AG10803 (cell line): ENCODE measurements around the gene HYOU1.

Experiments used
- DNase-seq: peaks from one replicate; pipeline ENCODE4 v3.0.0; 2010; ENCODE audit warnings: low read depth
- H3K4me3 ChIP-seq: 2 replicates; pipeline ENCODE4 v1.5.1; 2011; ENCODE audit warnings: mild to moderate bottlenecking, low read length, control low read depth
- TF ChIP-seq, protein P1 (sequence below): conservative IDR thresholded peaks from 2 replicates; pipeline ENCODE4 v1.5.1; 2011; ENCODE audit warnings: mild to moderate bottlenecking, low read length, control low read depth, inconsistent platforms

Gene HYOU1

DNA sequence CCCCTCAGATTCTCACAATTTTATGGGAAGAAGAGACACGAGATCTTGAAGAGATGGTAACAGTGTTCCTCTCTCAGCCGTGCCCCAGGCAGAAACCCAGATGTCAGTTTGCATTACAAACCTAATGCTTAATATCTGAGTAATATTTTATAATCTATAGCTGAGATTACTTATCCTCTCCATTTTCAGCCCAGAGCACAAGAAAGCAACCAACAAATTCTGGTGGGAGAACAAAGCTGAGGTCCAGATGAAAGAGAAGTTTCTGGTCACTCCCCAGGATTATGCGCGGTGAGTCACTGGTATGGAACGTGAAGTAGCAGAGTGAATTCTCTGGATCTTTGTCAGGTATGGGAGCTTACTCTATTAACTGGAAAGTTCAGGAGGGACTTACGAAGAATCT lies 58.2 kb downstream of the HYOU1 start:
- peak; percentile 63 for DNase-seq
- TF ChIP-seq, protein P1, sequence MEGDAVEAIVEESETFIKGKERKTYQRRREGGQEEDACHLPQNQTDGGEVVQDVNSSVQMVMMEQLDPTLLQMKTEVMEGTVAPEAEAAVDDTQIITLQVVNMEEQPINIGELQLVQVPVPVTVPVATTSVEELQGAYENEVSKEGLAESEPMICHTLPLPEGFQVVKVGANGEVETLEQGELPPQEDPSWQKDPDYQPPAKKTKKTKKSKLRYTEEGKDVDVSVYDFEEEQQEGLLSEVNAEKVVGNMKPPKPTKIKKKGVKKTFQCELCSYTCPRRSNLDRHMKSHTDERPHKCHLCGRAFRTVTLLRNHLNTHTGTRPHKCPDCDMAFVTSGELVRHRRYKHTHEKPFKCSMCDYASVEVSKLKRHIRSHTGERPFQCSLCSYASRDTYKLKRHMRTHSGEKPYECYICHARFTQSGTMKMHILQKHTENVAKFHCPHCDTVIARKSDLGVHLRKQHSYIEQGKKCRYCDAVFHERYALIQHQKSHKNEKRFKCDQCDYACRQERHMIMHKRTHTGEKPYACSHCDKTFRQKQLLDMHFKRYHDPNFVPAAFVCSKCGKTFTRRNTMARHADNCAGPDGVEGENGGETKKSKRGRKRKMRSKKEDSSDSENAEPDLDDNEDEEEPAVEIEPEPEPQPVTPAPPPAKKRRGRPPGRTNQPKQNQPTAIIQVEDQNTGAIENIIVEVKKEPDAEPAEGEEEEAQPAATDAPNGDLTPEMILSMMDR, result no peak
- H3K4me3 ChIP-seq, result peak overlapping the region; percentile 68

DNA sequence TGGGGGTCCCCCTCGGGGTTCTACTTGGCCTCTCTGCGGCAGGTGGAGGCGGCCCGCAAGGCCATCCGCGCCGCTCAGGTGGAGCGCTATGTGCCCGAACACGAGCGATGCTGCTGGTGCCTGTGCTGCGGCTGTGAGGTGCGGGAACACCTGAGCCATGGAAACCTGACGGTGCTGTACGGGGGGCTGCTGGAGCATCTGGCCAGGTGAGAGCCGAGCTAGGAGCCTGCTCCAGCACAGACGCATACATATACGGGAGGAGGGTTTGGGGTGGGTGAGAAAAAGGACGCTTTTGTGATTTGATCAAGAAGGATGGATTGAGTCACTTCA lies 58.7 kb downstream of the HYOU1 start:
- no peak for DNase-seq
- H3K4me3 ChIP-seq, result peak overlapping the region; percentile 68
- TF ChIP-seq, protein P1, result no peak

DNA sequence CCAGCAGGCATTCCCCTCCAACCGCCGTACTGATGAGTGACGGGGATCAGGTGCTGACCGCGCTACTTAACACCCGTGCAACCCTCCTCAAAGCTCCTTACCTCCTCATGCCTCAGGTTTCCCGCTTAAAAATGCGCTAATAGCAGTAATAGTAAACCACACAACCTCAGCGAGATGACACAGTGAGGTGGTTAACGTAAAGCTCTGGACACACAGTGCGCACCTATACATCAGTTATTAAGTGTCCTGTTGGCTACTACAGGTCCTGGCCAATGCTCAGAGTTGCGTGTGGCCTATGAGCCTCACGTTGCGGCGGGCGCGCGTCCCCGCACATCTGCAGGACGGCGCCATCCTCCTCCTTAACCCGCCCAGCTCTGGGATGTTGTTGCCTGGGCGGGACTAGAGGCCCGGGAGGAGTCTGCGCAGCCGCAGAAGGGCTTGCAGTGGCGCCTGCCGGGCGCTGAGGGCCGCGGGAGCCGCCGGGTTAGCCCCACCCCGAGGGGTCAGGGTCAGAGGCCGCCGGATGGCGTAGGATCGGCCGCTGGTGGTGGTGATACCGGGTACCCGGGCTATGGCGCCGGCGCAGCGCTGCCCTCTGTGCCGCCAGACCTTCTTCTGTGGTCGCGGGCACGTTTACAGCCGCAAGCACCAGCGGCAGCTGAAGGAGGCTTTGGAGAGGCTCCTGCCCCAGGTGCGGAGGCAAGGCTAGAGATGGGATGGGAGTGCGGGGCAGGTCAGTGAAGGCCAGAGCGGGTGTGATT lies 59.2 kb downstream of the HYOU1 start, which contains the start of gene CENATAC:
TSS of gene CENATAC (plus strand) at position 512 of the 761 bp plus-strand sequence. CDS start at position 572, 60 bp downstream.
- TF ChIP-seq, protein P1, result no peak
- H3K4me3 ChIP-seq, result peak within 1 kb of the TSS; percentile 68
- DNase-seq, result peak; percentile 81

DNA sequence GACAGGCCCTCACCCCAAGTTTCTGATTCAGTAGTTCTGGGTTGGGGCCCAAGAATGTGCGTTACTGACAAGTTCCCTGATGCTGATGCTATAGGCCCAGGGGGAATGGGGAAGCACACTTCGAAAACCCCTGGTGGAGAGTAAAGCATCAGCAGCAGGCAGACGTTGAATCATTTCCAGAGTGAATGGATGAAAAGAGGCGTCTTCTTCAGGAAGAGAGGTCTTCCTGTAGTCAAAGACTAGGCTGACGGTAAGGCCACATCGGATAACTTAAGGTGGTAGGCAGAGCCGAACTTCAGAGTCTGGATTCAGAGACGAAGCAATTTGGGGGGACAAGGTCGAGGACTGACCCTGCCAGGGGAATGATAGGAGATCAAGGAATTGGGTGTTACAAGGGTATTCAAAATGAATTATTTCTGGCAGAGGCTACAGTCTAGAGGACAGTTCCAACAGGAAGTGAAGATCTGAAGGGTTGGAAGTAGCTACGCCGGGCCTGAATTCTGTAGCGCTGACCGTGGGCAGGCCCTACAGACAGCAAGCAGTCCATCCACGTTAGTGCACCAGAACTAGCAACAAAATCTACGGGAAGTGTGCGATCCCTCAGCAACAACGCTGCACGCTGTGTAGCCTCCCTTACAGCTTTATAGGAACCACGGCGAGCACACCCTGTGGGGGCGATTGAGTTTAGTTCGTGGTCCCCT lies 59.9 kb downstream of the HYOU1 start:
- peak overlapping the region; percentile 68 for H3K4me3 ChIP-seq
- TF ChIP-seq, protein P1, result peak; percentile 42; the same call in 1 of the 2 replicates
- peak; percentile 25 for DNase-seq
